Stimulated activated CD8-positive, alpha-beta memory T cell treated with anti-CD3 and anti-CD28 coated beads, Interleukin-7, amount 100 ng/mL, for 48 hours (primary cell): Measurements from ENCODE around the gene IFITM10.
A peak's percentile ranks its signal among the peaks of the same experiment; 100 is the strongest.
"Not testable (repeated sequence)": the region's sequence is repeated elsewhere in the genome, so short reads cannot be mapped to it uniquely, and the experiment has no call there.

ENCODE experiments used
- DNase-seq, 2 donors: peaks; one replicate each; pipeline ENCODE4 v3.0.0-alpha.2; 2020; ENCODE audit warnings: low read depth in 1 of 2; ENCODE audit errors: extremely low read depth in 1 of 2

IFITM10 gene

DNA sequence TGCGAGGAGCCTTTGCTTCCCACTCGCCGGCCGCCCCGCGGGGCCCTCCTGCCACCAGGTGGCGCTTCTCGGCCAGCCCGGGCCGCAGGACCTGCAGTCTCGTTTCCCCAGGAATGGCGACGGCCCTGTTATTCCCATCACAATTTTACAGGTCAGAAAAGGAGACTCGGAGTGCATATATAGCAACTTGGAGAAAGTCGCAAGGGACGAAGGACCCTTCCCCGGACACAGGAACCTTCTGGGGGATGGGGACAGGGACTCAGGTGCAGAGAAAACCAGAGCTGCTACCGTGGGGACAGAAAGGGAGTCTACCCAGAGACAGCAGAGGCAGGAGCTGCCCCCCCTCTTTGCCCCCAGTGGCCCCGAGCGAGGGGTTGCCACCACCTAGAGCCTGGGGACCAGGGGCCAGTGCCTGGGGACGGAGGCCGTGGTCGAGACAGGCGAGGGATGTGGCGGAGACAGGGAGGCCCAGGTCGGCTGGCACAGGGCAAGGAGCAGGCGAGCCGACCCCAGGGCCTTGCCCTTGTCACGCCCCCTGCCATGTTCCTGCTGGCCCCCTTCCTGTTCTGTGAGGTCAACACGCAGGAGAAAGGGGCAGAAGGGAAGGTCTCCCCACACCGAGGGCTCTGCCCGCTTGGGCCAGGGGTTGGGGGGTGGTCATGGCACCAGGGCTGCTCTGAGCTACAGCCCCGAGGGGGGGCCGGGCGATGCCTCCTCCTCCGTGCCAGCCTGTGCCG lies 56.9 kb downstream of the IFITM10 start:
- DNase-seq: peak in 1 of 2 donors; percentile 41

DNA sequence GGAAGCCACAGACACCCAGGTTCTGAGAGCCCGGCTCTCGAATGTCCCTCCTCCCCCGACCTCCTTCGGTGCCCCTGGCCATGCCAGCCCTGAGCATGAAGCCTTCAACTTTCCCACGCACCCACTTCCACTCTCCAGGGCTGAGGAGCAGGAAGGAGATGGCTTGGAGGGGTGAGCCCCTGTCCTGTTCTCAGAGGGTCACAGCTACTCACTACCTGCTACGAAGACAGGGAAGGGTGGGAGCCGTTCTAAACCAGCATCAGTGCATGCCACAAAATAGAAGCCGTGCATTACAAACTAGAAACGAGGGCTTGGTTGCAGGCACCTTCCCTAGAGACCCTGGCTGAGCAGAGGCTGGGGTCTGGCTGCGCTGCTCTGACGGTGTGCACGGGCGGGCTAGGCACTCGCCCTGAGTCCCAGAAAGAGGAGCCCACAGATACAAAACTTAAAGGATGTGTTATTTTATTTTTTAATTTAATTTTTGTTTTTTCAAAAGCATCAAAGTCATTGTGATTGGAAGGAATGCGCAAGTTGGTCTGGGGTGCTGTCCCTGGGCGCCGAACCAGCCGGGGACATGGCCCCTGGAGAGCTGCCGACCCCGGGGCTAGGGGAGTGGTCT lies 57.6 kb downstream of the IFITM10 start:
- DNase-seq: no peak

DNA sequence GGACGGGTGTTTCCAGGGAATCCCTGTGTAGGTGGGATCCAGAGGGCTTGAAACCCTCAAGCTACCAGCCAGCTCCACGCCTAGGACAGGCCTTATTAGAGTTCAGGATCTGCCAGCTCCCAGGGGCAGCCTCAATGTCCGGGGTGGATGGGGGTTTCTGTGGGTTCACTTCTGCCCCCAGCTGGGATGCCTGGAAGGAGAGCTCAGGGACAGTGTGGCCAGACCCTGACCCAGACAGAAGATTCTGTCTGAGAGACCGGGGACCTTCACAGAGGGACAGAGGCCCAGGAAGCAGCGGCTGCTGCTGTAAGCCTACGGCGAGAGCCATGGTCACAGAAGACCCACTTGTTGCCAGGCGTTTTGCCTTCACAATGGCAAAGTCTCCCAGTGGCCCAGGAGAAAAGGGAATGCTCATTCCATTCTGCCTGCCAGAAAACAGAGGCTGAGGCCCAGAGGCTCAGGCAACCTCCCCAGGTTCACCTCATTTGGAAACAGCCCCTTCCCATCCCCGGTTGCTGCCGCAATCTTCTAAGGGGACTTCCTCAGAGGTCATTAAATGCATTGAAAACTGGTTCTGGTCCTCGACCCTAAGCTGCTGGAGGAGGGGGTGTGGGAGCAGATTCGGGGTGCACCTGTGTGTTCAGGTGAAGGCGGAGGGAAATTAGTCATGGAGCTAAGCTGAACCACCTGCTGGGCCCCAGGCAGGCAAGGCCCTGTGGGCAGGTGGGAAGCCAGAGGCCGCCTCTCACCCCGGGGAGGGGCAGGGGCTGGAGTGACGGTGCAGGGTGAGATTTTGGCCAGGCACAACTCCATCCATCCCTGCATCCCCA lies 58.3 kb downstream of the IFITM10 start:
- DNase-seq: no peak

DNA sequence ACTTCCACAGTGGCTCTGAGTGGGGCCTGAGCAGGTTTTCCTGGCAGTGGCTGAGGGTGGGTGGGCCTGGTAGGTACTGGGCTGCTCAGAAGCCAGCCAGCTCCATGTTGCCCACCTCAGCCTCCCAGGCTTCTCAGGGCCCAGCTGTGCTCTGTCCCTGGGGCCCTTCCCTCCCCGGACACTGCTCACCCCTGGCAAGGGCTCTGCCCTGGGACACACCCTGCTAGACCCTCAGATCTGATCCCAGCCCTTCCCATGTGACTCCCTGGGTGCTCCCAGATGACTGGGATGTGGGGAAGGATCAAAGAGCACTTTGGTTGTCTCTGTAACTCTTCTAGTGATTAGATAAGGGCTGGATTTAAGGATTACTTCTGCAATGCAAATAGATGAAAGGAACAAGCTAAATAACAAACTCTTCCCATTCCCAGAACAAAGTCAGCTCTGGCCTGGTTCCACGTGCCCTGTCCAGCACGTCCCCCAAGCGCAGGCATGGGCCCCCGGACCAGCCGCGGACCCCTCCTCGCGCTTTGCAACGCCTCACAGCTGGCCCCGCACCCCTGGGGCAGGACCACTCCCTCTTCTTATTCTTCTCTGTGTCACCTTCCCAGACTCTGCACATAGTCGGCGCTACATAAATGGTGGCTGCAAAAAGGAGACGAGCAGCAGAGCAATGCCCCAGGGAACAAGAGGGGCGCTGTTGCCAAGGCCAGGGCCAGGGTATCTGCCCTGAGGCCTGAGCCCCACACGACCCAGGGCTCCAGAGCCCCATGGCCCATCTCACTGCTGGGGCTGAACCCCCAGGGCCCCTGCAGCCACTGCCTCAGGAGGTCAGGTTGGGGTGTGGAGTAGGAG lies 59.1 kb downstream of the IFITM10 start:
- no peak for DNase-seq

DNA sequence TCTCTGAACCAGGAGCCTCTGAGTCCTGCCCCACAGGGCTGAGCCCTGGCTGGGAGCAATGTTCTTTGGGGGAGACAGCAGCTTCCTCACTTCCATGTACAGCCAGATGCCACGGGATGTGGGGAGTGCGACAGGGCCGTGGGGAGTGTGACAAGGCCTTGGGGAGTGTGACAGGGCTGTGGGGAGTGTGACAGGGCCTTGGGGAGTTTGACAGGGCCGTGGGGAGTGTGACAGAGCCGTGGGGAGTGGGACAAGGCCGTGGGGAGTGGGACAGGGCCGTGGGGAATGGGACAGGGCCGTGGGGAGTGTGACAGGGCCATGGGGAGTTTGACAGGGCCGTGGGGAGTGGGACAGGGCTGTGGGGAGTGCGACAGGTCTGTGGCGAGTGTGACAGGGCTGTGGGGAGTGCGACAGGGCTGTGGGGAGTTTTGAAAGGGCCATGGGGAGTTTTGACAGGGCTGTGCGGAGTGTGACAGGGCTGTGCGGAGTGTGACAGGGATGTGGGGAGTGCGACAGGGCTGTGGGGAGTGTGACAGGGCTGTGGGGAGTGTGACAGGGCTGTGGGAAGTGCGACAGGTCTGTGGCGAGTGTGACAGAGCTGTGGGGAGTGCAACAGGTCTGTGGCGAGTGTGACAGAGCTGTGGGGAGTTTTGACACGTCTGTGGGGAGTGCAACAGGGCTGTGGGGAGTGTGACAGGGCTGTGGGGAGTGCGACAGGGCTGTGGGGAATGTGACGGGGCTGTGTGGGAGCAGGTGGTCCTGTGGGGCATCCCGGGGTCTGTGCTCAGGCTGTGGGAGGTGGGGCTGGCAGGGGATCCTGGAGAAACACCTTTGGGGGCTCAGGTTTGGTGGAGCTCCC lies 60.0 kb downstream of the IFITM10 start:
- DNase-seq: no peak

DNA sequence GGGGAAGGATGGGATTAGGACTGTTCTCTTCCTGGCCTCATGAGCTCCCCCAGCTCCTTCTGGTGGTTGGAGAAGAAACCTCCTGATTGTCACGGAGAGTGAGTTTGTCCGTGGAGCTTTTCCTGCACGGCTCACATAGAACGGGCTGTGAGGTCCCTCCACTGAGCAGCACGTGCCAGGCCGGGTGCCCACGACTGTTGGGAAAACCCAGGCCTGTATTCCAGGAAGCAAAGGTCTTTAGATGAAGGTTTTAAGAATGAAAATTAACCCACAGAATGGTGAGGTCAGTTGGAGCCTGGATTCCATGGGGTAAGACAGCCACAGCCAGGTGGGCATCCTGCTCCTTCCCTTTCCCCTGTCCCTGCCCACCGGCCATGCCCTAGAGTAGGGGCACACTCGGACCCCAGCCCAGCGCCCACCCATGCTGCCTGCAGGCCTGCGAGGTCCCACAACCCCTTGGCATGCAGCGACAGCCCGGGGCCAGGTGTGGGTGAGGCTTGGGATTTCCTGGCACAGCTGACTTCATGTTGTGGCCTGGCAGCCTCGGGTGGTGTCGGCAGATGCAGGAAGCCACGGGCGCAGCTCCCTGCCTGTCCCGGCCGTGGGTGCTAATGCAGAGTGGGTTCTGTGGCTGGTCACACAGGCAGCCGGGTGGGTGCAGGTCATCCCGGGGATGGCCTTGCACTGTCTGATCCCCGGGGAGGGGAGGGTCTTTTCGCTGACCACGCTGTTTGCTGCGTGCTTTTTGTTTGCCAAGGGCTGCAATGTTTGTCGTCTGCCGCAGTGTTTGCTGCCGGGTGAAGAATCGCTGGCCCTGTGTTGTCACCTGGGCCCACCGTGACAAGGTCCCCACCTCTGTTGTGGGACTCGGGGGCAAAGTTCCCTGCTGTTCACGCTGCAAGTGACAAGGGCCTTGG lies 60.9 kb downstream of the IFITM10 start:
- DNase-seq: not testable (repeated sequence)

DNA sequence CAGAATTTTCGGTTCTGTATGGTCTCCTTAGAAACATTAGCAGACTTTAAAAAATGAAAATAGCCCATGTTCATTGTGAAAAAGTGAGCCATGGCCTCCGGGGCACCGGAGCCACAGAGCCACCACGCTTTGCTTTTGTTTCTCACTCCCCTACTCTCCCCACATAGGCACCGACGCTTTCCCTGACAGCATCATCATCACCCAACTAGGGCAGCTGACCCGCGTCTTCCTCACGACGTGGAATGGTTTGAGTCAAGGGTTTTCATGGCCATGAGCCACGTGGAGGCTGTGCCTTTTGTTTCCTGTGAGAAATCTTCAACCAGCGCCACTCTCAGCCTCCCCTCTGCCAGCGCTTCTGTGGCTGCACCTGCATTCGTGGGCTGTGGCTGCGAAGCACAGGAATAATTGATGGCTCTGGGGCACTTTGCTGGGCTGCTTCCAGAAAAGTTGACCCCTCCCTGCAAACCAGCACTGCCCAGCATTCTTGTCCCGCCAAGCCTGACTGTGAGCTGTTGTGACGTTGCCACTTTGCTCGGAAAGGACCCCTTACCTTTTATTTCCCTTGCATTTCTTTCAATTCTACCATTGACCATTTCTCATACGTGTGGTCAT lies 62.0 kb downstream of the IFITM10 start:
- not testable (repeated sequence) for DNase-seq

DNA sequence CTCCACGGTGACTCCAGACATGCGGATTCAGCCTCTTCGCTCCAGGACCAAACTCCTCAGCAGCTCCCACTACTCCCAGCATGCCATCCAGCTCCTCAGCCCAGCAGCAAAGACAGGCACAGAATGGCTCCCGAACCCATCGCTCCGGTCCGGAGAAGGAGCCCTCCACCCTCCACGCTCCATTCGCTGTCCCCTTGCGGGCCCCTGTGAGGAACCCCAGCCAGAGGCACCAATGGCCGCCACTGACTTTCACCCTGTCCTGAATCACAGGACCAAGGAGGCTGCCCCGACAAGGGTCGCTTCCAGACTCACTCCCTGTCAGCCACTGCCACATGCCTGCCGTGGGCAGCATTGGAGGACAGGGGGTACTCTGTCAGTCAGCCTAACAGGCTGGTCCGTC lies 64.2 kb downstream of the IFITM10 start:
- DNase-seq: not testable (repeated sequence)

DNA sequence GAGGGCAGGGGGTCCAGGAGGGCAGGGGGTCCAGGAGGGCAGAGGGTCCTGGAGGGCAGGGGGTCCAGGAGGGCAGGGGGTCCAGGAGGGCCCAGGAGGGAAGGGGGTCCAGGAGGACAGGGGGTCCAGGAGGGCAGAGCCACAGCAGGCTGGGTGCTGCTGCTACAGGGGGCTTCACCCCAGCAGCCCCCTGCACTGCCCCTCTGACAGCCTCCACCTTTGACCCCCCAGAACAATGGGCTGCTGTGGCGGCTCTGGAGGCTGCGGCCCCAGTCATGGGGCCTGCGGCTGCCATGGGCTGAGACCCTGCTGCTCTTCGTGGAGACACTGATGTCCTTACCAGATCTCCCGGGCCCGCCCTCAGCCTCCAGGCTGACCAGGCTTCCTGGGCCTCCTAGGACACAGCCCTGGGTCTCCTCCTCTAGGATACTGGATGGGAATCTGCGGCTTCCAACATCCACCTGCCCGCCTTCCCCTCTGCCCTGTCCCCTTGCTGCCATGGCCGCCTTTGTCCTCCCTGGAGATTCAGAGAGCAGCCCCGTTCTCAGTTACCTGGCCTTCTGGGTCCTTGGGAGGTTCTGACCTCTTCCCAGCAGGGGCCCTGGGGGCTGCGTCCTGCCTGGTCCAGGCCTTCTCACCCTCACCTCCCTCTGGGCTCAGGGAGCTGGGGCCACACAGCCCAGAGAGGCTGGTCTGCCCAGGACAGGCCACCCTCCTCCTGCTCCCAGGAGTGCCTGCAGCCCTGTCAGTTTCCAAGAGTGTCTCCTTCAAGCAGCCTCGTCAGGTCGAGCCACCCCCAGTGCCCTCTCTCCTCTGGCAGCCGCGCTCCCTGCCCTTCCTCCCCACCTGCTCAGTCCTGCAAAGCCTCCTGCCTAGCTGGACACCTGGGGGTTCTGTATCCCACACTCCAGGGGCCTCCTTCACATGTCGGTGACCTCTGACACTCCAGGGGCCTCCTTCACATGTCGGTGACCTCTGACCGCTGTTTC lies 65.2 kb downstream of the IFITM10 start:
- DNase-seq: not testable (repeated sequence)

DNA sequence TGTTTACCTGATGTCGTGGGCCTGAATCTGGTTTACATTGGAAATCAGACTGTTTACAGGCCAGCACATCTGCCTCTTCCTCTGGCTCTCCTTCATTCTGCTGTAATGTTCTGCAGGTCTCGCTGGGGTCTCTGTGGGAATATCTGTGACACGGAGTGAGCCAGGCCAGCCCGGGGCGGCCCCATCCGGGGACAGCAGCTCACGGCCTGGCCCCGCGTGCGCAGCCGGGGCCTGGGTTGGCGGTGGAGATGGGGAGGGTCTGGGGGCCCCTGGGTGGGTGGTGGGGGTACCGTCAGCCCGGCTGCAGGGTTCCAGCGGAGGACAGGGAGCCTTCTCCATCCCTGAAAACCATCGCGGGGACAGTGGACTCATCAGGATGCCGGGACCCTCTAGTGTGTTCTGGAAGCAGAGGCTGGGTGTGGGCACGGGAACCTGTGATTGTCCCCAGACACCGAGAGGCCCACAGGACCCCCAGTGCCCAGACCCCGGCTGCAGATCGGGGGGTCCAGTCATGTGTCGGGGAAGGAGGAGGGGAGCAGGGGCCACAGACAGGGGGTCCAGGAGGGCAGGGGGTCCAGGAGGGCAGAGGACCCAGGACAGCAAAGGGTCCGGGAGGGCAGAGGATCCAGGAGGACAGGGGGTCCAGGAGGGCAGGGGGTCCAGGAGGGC lies 66.4 kb downstream of the IFITM10 start:
- DNase-seq: not testable (repeated sequence)

DNA sequence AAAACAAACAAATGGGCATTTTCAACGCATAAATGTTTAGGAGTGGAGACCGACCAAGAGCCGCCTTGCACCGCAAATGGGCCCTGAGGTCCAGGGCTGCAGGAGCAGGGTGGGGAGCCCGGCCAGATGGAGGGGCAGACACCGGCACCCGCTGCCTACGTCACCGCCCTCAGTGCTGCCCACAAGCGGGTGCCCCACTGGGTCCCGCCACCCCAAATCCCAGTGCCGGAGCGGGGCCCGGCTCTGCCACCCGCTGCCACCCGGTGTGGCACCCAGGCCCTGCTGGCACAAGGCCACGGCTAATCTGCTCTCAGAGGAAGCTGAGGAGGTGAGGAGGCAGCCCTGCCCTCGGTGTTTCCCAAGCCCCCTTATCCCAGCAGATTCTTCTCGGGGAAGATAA lies 67.2 kb downstream of the IFITM10 start:
- not testable (repeated sequence) for DNase-seq
